Measurements from ENCODE around the gene GLDN.
"Not testable (repeated sequence)": the region's sequence is repeated elsewhere in the genome, so short reads cannot be mapped to it uniquely, and the experiment has no call there.

The GLDN gene

GRCh38 chr15:51443282-51443914, 101.9 kb downstream of the GLDN start:
- H3K4me3 ChIP-seq (ENCODE audit: low read depth, low read length), result no peak overlapping the region

- H3K4me3 ChIP-seq (ENCODE audit: low read depth, low read length), result no peak overlapping the region
Measured at GRCh38 chr15:51444112-51444511, 102.7 kb downstream of the GLDN start.

- no peak overlapping the region for H3K4me3 ChIP-seq (ENCODE audit: low read depth, low read length)
Measured at GRCh38 chr15:51444807-51445206, 103.4 kb downstream of the GLDN start.

GRCh38 chr15:51446029-51446744, 104.7 kb downstream of the GLDN start:
- H3K4me3 ChIP-seq (ENCODE audit: low read depth, low read length), result not testable (repeated sequence)

- no peak overlapping the region for H3K4me3 ChIP-seq (ENCODE audit: low read depth, low read length)
Measured at GRCh38 chr15:51447855-51448621, 106.6 kb downstream of the GLDN start.

GRCh38 chr15:51448622-51449399, 107.4 kb downstream of the GLDN start:
- H3K4me3 ChIP-seq (ENCODE audit: low read depth, low read length), result no peak overlapping the region

- no peak overlapping the region for H3K4me3 ChIP-seq (ENCODE audit: low read depth, low read length)
Measured at GRCh38 chr15:51450001-51450400, 108.5 kb downstream of the GLDN start.

Data from iPS-11a (cell line).